GM12872 (cell line): ENCODE results near the gene ERICH6.
A peak's percentile ranks its signal among the peaks of the same experiment; 100 is the strongest.

Source experiments
- CTCF ChIP-seq: IDR thresholded peaks from 3 replicates; pipeline ENCODE4 v1.5.1; 2011; ENCODE audit warnings: low read depth, mild to moderate bottlenecking, low read length, moderate library complexity; ENCODE audit not compliant: insufficient read depth

ERICH6 gene

GRCh38 chr3:150721285-150722130 lies 17.8 kb upstream of the ERICH6 start:
- TF ChIP-seq CTCF = peak; percentile 56

GRCh38 chr3:150720444-150720843 lies 16.7 kb upstream of the ERICH6 start:
- no peak for TF ChIP-seq CTCF

- TF ChIP-seq CTCF = no peak
These were observed 6.4 kb upstream of the ERICH6 start for GRCh38 chr3:150710097-150710496.

GRCh38 chr3:150703299-150703755 lies 393 bp downstream of the ERICH6 start:
- no peak for TF ChIP-seq CTCF

GRCh38 chr3:150699068-150699639 lies 4.6 kb downstream of the ERICH6 start:
- no peak for TF ChIP-seq CTCF

GRCh38 chr3:150697646-150698045 lies 6.1 kb downstream of the ERICH6 start:
- TF ChIP-seq CTCF = no peak

- TF ChIP-seq CTCF = no peak
These were observed 12.2 kb downstream of the ERICH6 start for GRCh38 chr3:150691414-150692040.
